GM11168 (cell line): Measurements from ENCODE around the gene TMEM59.
"Not testable (repeated sequence)": the region's sequence is repeated elsewhere in the genome, so short reads cannot be mapped to it uniquely, and the experiment has no call there.

ENCODE experiments used
- in situ Hi-C: fragments of 300-500 bp; cut with MboI; formaldehyde crosslinking; loops from one replicate; pipeline ENCODE4 v1.12.0; 2022; ENCODE audit warnings: low sequenced_read_pairs; ENCODE audit not compliant: unreplicated experiment

The TMEM59 gene

DNA sequence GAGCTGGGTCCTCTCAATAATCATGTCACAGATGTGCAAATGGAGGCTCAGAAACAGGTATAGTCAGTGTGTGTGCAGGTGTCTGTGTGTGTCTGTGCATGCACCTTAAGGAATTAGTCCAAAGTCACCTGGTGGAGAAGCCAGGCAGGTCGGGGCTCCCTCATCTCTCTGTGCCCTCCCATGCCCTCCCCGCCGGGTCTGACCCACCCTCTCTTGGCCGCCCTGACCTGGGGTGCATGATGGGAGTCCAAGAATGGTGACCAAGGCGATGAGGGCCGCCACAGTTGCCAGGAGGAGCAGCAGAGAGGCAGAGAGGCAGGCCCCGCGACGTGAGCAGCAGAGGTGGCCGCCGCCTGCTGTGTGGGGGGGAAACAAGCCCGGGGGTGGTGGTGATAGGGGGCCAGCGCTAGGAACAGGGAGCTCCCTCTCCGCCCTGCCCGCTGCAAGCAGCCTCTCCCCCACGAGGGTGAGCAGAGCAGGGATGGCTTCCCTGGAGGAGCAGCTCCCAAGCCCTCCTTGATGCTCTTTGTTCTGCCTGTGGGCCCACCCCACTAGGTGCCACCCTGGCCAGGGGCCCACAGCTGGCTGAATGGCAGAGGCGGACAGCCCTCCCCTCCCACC lies 38.9 kb downstream of the TMEM59 start:
- in situ Hi-C loops = no loop called here

DNA sequence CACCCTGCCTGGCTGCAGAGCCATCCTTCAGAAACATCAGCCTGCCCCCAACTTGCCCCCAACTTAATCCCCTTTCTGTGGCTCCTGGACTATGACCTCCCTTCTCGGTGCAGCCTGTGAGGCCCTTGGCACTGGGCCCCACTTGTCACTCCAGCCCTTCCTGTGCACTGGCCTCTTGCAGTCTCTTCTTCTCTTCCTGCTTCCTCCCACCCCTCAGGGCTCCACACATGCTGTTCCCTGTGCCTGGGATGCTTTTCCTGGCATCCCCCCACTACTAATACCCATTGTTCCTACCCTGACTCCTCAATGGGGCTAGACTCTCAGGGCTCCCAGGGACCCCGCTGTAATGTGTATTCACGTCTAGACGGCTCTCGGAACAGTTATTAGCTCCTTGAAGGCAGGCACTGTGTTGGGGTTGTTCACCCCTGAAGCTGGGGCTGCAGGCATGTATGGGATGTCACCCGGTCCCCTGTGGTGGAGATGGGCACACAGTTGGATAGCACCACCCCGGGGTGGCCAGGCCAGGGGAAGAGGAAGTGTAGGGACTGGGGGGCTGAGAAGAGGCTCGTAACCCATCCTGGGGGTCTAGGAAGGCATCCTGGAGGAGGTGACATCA lies 39.5 kb downstream of the TMEM59 start:
- in situ Hi-C loops = no loop called here

DNA sequence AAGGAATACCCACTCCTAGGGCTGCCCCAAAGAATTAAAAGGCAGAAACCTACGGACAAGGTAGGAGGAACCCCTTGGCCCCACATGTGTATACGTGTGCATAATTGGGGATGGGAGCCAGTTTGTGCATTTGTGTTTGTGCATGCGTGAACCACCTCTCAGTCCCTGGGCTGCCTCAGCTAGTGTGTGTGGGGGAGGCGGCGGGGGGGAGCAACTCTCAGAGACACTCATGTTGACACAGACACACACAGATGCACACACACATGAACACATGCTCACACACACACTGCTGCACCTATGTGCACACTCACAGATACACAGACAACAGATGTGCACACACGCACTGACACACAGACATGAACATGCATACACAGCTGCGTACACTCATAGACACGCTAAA lies 40.1 kb downstream of the TMEM59 start:
- in situ Hi-C loops = no loop called here

DNA sequence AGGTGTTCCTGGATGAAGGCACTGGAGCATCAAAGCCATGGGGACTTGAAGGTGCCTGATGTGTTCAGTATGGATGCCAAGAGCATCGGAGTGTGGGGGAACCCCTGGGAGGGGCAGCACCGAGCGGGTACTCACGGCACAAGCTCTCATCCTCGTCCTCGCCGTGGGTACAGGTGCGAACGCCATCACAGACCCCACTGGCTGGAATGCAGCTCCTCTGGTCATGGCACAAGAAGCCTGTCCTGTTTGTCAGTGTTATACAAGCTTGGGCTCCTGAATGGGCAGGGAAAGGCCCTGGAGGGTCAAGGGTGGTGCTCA lies 41.0 kb downstream of the TMEM59 start:
- in situ Hi-C loops = no loop called here

DNA sequence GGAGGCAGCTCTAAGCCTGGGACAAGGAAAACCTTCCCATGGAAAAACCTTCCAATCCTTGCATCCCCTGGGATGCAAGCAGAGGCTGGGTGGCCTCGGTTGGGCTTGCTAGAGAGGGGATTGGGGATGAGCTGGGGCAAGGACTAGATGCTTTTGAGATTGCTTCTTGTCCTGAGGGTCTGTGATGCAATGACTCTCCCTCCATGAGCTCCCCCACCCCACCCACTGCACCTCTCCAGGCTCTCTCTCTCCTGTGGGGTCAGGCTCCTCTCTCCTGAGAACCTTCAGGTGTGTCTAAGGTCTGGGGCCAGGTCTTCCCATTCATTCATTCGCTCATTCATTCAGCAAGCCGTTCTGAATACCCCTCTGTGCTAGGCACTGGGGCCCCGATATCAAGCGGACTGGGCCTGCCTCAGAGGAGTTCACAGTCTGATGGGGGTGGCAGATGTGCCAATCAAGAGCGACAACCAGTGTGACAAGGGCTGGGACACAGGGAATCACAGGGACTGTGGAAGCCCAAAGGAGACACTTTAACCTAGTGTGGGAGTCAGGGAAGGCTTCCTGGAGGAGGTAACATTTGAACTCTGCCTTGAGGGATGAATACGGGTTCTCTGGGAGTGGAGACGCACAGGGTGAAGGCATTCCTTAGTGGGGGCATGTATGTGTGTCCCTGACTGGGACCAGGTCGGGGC lies 41.5 kb downstream of the TMEM59 start:
- in situ Hi-C loops = no loop called here

DNA sequence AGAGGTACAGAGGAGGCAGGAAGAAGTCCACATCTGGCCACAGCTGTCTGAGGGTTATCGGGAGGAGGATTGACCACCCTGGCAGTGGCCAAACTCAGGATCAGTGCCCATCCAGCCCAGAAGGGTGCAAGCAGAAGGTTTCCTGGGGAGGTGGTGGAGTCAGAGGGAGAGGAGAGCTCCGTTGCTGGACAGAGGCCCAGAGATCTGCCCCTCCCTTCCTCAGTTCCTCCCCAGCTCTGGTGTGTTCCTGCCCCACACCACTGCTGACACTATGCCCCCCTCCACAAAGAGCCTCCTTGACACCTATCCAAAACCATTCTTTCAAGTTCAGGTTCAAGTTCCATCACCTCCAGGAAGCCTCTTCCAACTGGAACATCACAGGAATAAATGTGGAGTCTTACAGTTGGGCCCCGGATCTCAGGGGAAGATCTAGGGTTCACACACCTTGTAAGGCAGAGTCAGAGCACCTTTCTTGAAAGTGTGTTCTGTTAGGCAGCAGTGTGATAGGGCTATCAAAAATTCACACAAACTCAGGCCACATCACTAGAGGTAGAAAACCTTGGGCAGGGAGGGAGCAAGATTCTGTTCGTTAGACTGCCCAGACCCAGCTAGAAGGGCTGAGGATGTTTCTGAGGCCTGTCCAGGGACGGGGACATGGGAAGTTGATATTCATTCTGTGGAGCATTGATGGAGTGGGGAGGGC lies 42.4 kb downstream of the TMEM59 start:
- in situ Hi-C loops = no loop called here

DNA sequence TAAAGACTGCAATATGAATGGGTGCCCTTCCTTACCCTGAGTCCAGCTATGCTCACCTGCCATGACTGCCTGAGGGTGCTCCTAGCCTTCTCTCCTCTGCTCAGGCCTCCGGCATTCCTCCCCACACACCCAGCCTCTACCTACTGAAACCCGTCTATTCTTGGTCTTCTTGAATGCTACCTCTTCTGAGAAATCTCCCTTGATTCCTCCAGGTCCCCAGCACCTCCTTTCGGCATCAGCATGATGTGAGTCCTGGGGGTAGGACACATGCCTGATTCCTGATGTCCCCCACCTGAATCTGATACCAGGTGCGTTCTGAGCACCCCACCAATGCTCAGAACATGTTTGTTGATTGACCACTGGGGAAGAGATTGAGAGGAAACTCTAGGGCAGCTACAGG lies 43.6 kb downstream of the TMEM59 start:
- in situ Hi-C loops = no loop called here

DNA sequence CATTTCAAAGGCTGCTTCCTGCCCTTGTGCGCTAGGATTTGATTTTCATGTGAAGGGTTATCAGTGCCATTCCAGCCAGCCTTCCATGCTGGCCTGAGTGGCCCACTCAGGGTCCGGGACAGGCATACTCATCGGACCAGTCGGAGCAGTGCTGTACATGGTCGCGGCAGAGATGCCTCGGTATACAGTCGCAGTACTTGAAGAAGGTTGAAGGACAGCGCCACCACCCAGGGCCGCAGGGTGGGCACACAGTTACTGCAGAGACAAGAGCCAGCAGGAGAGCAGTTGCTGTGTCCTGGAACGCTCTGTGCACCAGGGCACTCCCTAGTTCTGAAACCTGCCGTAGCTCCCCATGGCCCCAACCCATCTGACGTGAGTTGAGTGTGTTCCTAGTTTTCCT lies 44.1 kb downstream of the TMEM59 start:
- in situ Hi-C loops = no loop called here

DNA sequence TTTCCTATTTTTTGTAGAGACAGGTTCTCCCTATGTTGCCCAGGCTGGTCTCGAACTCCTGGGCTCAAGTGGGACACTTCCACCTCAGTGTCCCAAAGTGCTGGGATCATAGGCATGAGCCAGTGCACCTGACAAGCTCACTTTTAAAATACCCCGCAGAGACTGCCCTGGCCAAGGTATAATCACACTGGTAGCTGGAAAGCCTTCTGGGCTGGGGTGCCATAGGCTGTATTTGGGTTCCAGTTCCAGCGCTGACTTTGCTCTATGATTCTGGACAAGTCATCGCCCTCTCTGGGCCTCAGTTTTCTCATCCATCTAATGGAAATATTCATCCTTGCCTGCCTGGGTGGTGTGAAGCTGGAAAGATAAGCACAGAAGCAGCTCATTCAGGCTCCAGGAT lies 45.4 kb downstream of the TMEM59 start:
- in situ Hi-C loops = no loop called here

DNA sequence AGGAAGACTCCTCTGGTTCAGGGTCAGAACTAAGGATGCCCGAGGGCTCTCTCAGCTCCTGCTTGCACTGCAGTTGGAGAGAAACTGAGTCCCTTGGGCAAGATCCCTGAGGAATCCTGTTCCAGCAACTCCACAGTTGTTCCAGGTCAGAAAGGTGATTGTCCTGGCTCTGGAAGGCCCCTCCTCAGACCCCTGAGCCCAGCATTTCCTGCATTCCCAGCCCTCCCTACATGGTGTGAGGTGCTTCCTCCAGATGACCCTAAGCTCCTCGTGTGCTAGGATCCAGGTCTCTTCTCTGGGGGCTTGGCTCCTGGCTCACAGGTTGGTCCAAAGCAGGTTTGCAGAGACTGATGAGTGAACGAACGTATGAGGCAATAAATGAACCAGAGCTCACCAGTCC lies 46.5 kb downstream of the TMEM59 start:
- in situ Hi-C loops = no loop called here

DNA sequence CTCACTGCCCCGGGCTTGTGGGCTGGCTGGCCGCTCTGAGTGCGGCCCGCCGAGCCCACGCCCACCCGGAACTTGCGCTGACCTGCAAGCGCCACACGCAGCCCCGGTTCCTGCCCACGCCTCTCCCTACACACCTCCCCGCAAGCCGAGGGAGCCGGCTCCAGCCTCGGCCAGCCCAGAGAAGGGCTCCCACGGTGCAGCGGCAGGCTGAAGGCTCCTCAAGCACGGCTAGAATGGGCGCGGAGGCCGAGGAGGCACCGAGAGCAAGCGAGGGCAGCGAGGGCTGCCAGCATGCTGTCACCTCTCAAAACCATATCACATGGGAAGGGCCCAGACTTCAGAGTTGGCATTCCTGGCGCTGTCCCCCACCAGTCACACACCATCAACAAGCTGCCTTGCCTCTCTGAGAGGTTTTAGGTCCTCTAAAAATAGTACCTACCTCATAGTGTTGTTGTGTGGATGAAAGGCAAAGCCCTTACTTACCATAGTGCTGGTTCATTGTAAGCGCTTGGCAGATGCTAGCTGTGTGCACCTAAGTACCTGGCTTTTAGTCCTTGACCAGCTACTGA lies 48.4 kb downstream of the TMEM59 start:
- in situ Hi-C loops = no loop called here

DNA sequence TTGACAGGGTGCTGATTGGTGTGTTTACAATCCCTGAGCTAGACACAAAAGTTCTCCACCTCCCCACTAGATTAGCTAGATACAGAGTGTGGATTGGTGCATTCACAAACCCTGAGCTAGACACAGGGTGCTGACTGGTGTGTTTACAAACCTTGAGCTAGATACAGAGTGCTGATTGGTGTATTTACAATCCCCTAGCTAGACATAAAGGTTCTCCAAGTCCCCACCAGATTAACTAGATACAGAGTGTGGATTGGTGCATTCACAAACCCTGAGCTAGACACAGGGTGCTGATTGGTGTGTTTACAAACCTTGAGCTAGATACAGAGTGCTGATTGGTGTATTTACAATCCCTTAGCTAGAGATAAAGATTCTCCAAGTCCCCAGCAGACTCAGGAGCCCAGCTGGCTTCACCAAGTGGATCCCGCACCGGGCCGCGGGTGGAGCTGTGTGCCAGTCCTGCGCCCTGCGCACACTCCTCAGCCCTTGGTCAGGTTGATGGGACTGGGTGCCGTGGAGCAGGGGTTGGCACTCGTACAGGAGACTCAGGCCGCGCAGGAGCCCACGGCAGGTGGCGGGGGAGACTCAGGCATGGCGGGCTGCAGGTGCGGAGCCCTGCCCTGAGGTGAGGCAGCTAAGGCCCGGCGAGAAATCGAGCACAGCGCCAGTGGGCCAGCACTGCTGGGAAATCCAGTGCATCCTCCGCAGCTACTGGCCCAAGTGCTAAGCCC lies 49.1 kb downstream of the TMEM59 start:
- in situ Hi-C loops = not testable (repeated sequence)

DNA sequence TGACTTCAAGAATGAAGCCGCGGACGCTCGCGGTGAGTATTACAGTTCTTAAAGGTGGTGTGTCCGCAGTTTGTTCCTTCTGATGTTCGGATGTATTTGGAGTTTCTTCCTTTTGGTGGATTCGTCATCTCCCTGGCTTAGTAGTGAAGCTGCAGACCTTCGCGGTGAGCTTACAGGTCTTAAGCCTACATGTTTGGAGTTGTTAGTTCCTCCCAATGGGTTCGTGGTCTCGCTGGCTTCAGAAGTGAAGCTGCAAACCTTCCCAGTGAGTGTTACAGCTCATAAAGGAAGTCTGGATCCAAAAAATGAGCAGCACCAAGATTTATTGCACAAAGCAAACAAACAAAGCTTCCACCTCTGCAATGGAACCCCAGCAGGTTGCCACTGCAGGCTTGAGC lies 49.8 kb downstream of the TMEM59 start:
- in situ Hi-C loops = no loop called here

DNA sequence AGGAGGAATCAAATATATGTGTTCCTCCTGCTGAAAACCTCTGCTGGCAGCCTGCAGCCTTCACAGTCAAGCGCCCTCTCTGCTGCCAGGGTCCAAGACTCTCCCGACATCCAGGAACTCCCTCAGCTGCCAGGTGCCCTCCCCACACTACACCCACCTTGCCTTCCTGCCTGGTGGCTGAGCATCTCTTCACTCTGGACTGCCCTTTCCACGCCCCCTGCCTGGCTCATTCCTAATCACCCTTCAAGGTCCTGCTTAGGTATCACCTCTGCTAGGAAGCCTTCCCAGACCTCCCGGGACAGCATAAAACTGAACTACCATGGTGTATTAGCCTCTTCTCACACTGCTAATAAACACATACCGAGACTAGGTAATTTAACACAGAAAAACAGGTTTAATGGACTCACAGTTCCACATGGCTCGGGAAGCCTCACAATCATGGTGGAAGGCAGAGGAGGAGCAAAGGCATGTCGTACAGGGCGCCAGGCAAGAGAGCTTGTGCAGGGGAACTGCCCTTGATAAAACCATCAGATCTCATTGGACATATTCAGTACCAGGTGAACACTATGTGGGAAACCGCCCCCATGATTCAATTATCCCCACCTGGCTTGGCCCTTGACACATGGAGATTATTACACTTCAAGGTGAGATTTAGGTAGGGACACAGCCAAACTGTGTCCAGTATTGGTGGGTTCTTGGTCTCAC lies 50.3 kb downstream of the TMEM59 start:
- in situ Hi-C loops = no loop called here

DNA sequence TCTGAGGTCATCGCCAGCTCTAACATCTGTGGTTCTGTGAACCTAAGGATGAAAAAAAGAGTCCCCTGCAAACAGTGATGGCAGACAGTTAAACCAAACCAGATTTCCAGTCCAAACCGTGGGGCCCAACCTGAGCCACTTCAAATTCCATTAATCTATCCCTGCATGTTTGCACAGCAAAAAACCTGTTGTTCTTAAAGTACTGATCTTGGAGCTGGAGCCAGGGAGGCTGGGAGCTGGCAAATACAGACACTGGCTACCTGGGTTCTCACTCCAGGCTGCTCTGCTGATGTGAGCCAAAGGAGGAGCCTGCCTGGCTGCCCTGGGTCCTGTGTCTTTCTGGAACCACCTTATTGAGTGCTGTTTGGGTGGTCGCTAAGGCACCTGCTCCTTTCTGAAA lies 51.4 kb downstream of the TMEM59 start:
- in situ Hi-C loops = no loop called here

DNA sequence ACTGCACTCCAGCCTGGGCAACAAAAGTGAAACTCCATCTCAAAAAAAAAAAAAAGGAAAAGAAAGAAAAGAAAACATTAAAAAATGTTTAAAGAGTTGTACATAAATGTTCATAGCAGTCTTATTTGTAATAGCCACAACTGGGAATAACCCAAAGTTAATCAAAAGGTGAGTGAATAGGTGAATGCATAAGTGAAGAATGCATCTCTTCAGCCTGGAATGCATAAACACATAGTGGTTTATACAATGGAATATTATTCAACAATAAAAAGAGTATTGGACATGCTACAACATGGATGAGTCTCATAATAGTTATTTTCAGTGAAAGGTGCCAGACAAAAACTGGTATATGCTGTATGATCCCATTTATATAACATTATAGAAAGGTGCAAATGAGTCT lies 53.1 kb downstream of the TMEM59 start:
- in situ Hi-C loops = no loop called here

DNA sequence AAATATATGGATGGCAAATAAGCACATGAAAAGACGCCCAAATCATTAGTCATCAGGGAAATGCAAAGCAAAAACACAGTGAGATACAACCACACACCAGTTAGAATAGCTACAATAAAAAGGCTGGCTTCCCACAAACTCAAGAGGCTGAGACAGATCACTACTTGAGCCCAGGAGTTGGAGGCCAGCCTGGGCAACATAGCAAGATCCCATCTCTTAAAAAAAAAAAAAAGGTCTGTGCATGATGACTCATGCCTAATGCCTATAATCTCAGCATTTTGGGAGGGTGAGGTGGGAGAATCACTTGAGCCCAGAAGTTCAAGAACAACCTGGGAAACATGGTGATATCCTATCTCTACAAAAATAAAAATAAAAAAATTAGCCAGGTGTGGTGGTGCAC lies 54.8 kb downstream of the TMEM59 start:
- in situ Hi-C loops = no loop called here

DNA sequence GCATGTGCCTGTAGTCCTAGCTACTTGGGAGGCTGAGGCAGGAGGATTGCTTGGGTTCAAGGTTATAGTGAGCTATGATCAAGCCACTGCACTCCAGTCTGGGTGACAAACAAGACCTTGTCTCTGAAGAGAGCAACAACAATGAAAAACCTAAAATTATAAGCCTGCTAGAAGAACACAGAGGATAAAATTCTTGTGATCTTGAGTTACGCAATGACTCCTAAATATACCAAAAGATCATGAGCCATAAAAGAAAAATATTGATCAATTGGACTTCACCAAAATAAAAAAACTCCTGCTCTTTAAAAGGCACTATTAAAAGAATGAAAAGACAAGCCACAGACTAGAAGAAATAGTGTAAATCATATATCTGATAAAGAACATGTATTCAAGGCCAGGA lies 57.3 kb downstream of the TMEM59 start:
- in situ Hi-C loops = no loop called here

DNA sequence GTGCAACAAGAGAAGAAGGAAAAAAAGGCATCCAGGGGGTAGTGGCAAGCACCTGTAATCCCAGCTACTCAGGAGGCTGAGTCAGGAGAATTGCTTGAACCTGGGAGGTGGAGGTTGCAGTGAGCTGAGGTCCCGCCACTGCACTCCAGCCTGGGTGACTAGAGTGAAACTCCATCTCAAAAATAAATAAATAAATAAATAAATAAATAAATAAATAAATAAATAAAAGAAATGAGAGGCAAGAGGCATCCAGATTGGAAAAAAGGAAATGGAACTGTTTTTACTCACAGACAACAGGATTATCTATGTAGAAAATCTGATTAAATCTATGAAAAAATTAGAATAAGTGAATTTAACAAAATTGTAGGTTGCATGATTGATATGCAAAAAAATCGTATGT lies 58.5 kb downstream of the TMEM59 start:
- in situ Hi-C loops = not testable (repeated sequence)
